ENCODE measurements around the gene ATP8A2.

DNA sequence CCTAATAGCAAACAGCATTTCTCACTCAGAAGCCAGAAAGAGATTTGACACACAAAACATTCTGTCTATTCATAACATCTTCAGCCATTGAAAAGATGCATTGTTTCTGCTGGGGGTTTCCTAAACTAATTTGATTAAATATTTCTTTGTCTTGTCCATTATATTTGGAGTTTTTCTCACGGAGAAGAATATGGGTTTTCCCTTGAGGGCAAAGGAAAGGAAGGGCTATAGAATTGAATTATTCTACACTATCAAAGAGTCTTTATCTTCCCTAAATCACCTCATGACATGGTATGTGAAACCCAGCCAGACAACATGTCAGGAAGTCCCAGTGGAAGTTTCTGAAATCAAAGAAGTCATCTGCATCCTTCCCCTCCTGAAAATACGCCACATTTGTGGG is 493.6 kb downstream of the ATP8A2 start:
- TF ChIP-seq, protein P1, sequence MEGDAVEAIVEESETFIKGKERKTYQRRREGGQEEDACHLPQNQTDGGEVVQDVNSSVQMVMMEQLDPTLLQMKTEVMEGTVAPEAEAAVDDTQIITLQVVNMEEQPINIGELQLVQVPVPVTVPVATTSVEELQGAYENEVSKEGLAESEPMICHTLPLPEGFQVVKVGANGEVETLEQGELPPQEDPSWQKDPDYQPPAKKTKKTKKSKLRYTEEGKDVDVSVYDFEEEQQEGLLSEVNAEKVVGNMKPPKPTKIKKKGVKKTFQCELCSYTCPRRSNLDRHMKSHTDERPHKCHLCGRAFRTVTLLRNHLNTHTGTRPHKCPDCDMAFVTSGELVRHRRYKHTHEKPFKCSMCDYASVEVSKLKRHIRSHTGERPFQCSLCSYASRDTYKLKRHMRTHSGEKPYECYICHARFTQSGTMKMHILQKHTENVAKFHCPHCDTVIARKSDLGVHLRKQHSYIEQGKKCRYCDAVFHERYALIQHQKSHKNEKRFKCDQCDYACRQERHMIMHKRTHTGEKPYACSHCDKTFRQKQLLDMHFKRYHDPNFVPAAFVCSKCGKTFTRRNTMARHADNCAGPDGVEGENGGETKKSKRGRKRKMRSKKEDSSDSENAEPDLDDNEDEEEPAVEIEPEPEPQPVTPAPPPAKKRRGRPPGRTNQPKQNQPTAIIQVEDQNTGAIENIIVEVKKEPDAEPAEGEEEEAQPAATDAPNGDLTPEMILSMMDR (IDR thresholded peaks at IDR 0.05; ENCODE audit: poor library complexity, severe bottlenecking), result no peak
- TF ChIP-seq POLR2AphosphoS5 (IDR thresholded peaks at IDR 0.05), result no peak
- TF ChIP-seq EZH2 (IDR thresholded peaks at IDR 0.05; ENCODE audit: borderline replicate concordance, insufficient read depth, low read length, poor library complexity, severe bottlenecking), result no peak
- TF ChIP-seq EP300 (conservative IDR thresholded peaks at IDR 0.05; ENCODE audit: poor library complexity, severe bottlenecking), result no peak
- no peak for TF ChIP-seq TAF1 (IDR thresholded peaks at IDR 0.05; ENCODE audit: low read depth)
- TF ChIP-seq, protein P2, sequence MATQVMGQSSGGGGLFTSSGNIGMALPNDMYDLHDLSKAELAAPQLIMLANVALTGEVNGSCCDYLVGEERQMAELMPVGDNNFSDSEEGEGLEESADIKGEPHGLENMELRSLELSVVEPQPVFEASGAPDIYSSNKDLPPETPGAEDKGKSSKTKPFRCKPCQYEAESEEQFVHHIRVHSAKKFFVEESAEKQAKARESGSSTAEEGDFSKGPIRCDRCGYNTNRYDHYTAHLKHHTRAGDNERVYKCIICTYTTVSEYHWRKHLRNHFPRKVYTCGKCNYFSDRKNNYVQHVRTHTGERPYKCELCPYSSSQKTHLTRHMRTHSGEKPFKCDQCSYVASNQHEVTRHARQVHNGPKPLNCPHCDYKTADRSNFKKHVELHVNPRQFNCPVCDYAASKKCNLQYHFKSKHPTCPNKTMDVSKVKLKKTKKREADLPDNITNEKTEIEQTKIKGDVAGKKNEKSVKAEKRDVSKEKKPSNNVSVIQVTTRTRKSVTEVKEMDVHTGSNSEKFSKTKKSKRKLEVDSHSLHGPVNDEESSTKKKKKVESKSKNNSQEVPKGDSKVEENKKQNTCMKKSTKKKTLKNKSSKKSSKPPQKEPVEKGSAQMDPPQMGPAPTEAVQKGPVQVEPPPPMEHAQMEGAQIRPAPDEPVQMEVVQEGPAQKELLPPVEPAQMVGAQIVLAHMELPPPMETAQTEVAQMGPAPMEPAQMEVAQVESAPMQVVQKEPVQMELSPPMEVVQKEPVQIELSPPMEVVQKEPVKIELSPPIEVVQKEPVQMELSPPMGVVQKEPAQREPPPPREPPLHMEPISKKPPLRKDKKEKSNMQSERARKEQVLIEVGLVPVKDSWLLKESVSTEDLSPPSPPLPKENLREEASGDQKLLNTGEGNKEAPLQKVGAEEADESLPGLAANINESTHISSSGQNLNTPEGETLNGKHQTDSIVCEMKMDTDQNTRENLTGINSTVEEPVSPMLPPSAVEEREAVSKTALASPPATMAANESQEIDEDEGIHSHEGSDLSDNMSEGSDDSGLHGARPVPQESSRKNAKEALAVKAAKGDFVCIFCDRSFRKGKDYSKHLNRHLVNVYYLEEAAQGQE (IDR thresholded peaks at IDR 0.05; ENCODE audit: borderline replicate concordance), result no peak
- no peak for TF ChIP-seq SMC3 (conservative IDR thresholded peaks at IDR 0.05; ENCODE audit: poor library complexity)
